ENCODE results near the gene NR1H3.

GRCh38 chr11:47306484-47306844, 48.7 kb downstream of the NR1H3 start:
- TF ChIP-seq TAF1 (IDR thresholded peaks at IDR 0.05; ENCODE audit: low read depth) = no peak
- no peak for TF ChIP-seq EP300 (IDR thresholded peaks at IDR 0.05; ENCODE audit: borderline replicate concordance)
- no peak for TF ChIP-seq TEAD4 (IDR thresholded peaks at IDR 0.05)
